GM21447 (cell line): ENCODE results near the gene DOCK4.
"Not testable (repeated sequence)": the region's sequence is repeated elsewhere in the genome, so short reads cannot be mapped to it uniquely, and the experiment has no call there.

Experiments
- ATAC-seq: cut with Tn5 transposase; IDR thresholded peaks from one replicate; pipeline ENCODE4 v1.9.1; 2021; ENCODE audit not compliant: unreplicated experiment

Gene DOCK4

GRCh38 chr7:112136271-112137008 lies 69.8 kb downstream of the DOCK4 start:
- no peak for ATAC-seq

GRCh38 chr7:112135815-112136214 lies 70.4 kb downstream of the DOCK4 start:
- ATAC-seq, result no peak

GRCh38 chr7:112134039-112134438 lies 72.2 kb downstream of the DOCK4 start:
- no peak for ATAC-seq

GRCh38 chr7:112133328-112133727 lies 72.9 kb downstream of the DOCK4 start:
- no peak for ATAC-seq

GRCh38 chr7:112132051-112132694 lies 74.0 kb downstream of the DOCK4 start:
- no peak for ATAC-seq

GRCh38 chr7:112130729-112131410 lies 75.3 kb downstream of the DOCK4 start:
- ATAC-seq, result no peak

- no peak for ATAC-seq
Measured at GRCh38 chr7:112129655-112130323, 76.4 kb downstream of the DOCK4 start.

- ATAC-seq, result not testable (repeated sequence)
Measured at GRCh38 chr7:112128461-112129425, 77.5 kb downstream of the DOCK4 start.

GRCh38 chr7:112128041-112128440 lies 78.2 kb downstream of the DOCK4 start:
- ATAC-seq, result not testable (repeated sequence)

- no peak for ATAC-seq
Measured at GRCh38 chr7:112125250-112125649, 80.9 kb downstream of the DOCK4 start.

- ATAC-seq, result no peak
Measured at GRCh38 chr7:112124061-112124766, 82.0 kb downstream of the DOCK4 start.

GRCh38 chr7:112122798-112123197 lies 83.4 kb downstream of the DOCK4 start:
- no peak for ATAC-seq

GRCh38 chr7:112122144-112122543 lies 84.1 kb downstream of the DOCK4 start:
- no peak for ATAC-seq

GRCh38 chr7:112121318-112121717 lies 84.9 kb downstream of the DOCK4 start:
- ATAC-seq, result no peak

- peak; percentile 76 for ATAC-seq
Measured at GRCh38 chr7:112120696-112121217, 85.4 kb downstream of the DOCK4 start.

- ATAC-seq, result no peak
Measured at GRCh38 chr7:112118581-112119566, 87.3 kb downstream of the DOCK4 start.

GRCh38 chr7:112116894-112117293 lies 89.3 kb downstream of the DOCK4 start:
- no peak for ATAC-seq

- ATAC-seq, result no peak
Measured at GRCh38 chr7:112116358-112116757, 89.8 kb downstream of the DOCK4 start.
